ENCODE measurements around the gene ARHGAP24. TPM values are rescaled to one million over a fixed set of nuclear protein-coding genes. Genes with fewer than 3 reads are reported as not detected.
"Not testable (repeated sequence)": the region's sequence is repeated elsewhere in the genome, so short reads cannot be mapped to it uniquely, and the experiment has no call there.

ARHGAP24 gene
- polyA plus RNA-seq, 4 donors = 34.3 to 123 (median 108) TPM

DNA sequence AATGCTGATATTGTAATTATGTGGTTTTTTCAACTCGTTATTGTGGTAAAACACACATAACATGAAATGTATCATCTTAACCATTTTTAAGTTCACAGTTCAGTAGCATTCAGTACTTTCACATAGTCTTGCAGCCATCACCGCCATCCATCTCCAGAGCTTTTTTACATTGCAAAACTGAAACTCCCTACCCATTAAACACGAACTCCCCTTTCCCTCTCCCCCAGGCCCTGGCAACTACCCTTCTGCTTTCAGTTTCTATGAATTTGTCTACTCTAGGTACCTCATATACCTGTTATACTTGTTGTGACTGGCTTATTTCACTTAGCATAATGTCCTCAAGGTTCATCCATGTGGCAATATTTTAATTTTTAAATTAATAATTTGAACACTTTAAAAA, 504.3 kb downstream of the ARHGAP24 start:
- DNase-seq (ENCODE audit: low read depth in 4 of 4, low spot score in 3 of 4) = no peak

DNA sequence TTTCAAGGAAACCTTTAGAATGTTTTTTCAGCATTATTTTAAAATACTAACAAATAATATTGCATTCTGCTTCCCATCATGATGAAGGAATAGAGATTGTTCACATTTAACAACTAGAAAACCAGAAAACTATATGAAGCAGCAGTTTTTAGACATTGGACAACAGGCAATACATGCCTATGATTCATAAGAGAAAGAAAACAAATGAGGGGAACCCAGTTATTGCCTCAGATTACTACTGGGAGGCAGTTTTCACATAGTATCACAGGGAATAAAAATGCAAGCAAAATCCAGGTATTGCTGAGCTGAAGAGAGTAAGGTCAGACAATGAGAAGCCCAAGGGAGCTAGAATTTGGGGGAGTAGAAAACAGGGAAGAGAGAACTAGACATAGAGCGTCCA, 511.3 kb downstream of the ARHGAP24 start:
- DNase-seq (ENCODE audit: low read depth in 4 of 4, low spot score in 3 of 4) = no peak

DNA sequence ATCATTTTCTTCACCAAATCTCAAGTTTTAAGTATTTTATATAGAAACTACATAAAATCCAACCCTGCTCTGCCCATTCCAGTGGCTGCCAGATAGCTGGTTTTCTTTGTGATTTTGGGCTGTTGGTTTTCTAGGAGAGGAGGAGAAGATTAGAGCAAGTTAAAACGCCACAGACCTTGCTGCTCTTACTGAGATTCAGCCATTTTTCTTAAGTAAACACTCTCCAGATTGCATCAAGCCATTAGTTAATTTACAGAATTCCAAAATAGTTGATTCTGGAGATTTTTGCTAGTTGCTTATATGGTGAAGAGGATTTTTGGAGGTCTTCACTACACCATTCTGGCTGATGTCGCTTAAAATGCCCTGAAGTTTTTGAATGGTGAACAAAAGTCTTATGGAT, 518.7 kb downstream of the ARHGAP24 start:
- DNase-seq (ENCODE audit: low read depth in 4 of 4, low spot score in 3 of 4) = no peak

GRCh38 chr4:85994576-85994975, 519.6 kb downstream of the ARHGAP24 start:
- DNase-seq (ENCODE audit: low read depth in 4 of 4, low spot score in 3 of 4) = no peak

GRCh38 chr4:85995361-85995760, 520.4 kb downstream of the ARHGAP24 start:
- no peak for DNase-seq (ENCODE audit: low read depth in 4 of 4, low spot score in 3 of 4)

DNA sequence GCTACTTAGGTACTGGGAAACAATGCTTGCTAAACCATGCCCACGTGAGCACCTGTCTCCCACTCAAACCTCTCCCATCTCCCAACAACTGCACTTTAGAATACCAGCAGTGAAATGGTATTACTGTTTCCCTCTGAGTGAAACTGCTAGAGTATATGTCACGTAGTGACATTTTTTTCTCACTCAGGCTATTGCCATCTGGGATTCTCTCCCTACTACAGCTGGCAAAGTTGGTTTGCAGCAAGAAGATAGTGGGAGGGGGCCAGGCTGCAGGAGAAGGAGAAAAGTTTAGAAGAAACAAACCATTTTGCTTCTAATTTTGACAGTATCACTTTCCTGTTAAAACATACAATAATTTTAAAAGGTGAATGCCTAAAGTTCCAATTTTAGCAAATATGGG, 526.6 kb downstream of the ARHGAP24 start:
- no peak for DNase-seq (ENCODE audit: low read depth in 4 of 4, low spot score in 3 of 4)

- no peak for DNase-seq (ENCODE audit: low read depth in 4 of 4, low spot score in 3 of 4)
These were observed 529.1 kb downstream of the ARHGAP24 start for GRCh38 chr4:86004030-86004429.

DNA sequence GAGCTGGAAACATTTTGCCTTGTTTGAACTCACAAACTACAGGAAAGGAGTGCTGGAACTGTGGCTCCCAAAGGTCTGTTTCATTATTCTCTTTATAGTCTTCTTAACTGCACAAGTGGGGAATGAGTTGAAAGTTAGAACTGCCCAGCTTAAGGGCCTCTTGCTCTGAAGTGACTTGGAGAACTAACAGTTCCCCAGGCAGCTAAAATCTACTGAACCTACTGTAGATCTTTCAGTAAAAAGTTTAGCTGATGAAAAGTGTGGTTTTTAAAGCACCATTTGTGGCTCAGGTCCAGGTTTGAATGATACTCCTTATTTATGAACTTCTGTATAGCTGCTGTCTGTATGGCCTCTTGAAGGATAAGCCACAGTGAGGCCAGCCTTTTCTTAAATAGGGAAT, 531.1 kb downstream of the ARHGAP24 start:
- DNase-seq (ENCODE audit: low read depth in 4 of 4, low spot score in 3 of 4) = no peak

- no peak for DNase-seq (ENCODE audit: low read depth in 4 of 4, low spot score in 3 of 4)
These were observed 532.1 kb downstream of the ARHGAP24 start for GRCh38 chr4:86007042-86007441.

- no peak for DNase-seq (ENCODE audit: low read depth in 4 of 4, low spot score in 3 of 4)
These were observed 536.2 kb downstream of the ARHGAP24 start for GRCh38 chr4:86011117-86011516.

- no peak for DNase-seq (ENCODE audit: low read depth in 4 of 4, low spot score in 3 of 4)
These were observed 538.7 kb downstream of the ARHGAP24 start for GRCh38 chr4:86013621-86014020.

- no peak for DNase-seq (ENCODE audit: low read depth in 4 of 4, low spot score in 3 of 4)
These were observed 539.6 kb downstream of the ARHGAP24 start for GRCh38 chr4:86014599-86014998.

DNA sequence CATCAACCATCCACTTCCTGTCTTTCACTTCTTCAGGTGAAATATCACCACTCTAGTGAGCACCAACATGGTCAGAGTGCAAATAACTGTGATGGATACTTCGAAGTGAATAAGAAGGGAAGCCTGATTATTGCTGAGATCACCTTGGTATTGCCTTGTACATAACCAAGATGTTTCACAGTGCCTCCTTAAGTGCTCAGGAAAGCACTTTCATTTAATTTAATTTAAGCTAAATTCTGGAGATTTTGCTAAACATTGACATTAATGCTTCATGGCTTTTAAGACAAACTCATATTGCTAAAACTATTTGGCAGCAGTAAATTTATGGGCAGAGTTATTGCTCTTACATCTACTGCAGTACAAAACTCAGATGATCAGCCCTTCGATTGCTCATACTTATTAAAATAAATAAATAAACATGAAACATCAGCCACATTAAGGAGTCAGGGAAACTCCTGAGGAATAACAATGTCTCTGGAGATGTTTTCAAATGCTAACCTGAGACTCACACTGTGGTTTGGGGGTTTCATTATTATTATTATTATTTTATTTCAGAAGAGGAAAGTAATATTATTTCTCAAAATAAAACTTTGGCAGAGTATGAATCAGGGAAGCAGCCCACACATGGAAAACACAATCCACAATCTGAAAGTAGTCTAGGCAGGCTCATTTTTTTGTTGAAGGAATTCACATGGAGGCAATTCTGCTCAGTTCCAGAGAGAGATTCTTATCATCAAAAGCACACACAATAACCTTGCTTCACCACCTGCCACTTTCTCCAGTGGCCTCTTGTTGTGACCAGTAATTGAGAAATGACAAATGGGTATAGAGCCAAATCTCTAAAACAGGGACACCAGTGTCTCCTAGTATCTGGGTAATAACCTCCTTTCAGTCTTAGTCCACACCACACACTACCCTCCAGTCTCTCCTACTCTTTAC, 540.7 kb downstream of the ARHGAP24 start:
- DNase-seq (ENCODE audit: low read depth in 4 of 4, low spot score in 3 of 4) = no peak

DNA sequence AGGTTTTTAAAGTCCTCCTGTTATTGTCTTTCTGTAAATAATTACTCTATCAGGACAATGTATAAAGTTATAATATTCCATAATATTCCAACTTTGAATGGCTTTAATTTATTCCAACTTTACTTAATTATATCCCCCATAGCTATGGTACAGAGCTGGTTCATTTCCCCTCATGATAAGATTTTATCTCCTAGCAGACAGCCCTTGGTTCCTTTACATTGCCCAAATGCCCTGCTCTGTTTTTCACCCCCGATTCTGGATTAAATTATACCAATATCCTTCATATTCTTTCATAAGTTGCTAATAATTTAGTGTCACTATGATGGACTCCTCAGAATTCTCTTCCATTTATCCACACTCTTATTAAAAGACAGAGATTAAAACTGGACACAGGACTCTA, 544.4 kb downstream of the ARHGAP24 start:
- no peak for DNase-seq (ENCODE audit: low read depth in 4 of 4, low spot score in 3 of 4)

DNA sequence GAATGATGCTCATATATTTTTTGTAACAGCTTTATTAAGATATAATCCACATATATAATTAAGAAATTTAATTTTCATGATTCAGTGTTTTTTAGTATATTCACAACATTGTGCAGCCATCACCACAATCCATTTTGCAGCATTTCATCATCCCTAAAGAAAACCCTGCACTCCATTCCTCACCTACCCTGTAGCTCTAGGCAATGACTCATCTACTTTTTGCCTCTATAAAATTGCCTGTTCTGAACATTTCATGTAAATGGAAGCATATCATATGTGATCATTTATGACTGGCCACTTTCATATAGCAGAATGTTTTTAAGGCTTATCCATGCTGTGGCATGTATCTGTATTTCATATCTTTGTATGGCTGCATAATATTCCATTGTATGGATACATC, 545.0 kb downstream of the ARHGAP24 start:
- no peak for DNase-seq (ENCODE audit: low read depth in 4 of 4, low spot score in 3 of 4)

- not testable (repeated sequence) for DNase-seq (ENCODE audit: low read depth in 4 of 4, low spot score in 3 of 4)
These were observed 546.7 kb downstream of the ARHGAP24 start for GRCh38 chr4:86021671-86022070.

DNA sequence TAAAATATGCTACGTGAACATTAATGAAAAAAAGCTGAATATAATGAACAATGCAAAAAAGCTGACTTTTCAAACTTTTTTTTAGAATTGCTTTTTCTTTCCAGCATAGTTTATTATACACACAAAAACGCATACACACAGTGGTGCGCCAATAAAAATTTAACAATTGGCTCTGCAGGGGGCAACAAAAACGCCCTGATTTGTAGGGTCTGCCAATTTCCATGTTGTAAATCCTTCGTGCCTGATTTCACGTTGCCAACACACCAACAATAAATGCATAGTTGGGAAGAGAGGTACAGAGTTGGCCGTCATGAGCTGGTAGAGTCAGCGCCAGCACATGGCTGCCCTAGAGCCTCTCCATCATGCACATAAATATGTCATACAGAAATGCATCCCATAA, 551.8 kb downstream of the ARHGAP24 start:
- no peak for DNase-seq (ENCODE audit: low read depth in 4 of 4, low spot score in 3 of 4)

DNA sequence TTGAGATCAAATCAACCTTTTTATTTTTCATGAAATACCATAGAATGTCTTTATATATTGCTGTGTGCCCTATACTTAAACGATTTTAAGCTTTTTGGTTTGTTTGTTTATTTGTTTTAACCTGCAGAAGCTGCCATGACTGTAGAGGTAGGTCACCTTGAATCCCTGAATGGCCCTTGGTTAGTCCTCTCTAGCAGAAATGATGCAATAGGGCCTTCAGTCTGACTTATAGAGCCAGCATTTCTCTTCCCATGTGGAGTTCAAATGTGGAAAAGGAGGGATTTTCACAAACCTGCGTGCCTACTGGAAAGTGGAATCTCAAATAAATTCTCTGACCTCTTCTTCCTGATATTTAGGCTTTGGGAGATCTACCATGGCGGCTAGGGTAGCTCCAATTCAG, 557.0 kb downstream of the ARHGAP24 start:
- DNase-seq (ENCODE audit: low read depth in 4 of 4, low spot score in 3 of 4) = no peak

DNA sequence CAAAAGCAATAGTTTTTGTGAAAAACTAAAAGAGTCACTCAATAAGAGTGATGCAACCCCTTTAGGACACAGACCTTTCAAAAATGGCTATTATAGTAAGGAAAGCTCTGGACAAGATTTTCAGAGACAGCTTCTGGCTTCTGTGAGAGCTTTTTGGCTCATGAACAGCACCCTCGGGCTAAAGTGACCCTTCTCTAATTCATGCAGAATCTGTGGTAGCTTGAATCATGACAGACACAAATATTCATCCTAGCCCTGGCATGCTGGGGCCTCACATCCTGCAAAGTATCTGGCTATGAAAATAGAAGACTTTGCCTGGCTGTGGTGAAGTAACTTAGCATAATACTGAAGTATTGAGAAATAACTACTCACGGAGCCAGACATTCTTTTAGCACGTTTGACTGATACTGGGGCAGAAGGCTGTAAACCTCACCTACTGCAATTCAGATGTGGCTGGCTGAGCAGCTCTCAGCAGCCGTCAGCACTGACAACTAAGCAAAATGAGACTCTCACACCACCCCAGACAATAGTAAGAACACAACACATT, 557.6 kb downstream of the ARHGAP24 start:
- DNase-seq (ENCODE audit: low read depth in 4 of 4, low spot score in 3 of 4) = no peak

GRCh38 chr4:86033171-86033570, 558.2 kb downstream of the ARHGAP24 start:
- no peak for DNase-seq (ENCODE audit: low read depth in 4 of 4, low spot score in 3 of 4)

DNA sequence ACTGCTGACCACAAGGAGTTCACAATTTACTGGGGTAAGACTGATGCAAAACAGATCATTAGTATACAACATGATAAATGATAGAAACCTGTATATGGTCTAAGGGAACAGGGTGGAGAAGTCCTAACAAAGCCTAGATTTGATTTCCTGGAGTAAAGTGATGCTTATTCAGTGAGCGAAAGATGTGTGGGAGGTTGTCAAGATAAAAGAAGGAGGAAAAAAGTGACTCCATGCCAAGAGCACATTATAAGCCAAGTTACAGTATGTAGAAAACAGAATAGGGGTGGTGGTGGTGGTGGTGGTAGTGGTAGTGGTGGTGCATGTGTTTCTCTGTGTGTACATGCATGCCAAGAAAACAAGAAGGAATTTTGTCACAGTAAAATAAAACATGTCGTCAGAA, 559.7 kb downstream of the ARHGAP24 start:
- DNase-seq (ENCODE audit: low read depth in 4 of 4, low spot score in 3 of 4) = no peak

DNA sequence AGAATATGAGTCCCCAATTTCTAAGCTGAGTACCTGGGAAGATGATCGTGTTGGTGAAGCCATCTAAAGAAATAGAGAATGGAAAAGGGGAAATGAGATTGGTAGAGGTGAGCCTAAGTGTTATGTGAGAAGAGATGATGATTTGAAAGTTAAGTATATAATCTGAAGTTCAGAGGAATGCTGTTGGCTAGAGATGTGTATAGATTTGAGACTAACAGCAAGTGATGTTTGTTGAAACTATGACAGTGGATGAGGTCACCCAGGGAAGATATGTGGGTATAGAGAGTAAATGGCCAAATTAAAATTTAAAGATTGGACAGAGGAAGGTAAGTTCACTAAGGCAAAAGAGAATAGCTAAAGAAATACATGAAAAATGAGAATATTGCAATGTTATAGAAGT, 560.7 kb downstream of the ARHGAP24 start:
- no peak for DNase-seq (ENCODE audit: low read depth in 4 of 4, low spot score in 3 of 4)

Data from left renal pelvis (tissue), 4 donors.